Subcutaneous adipose tissue (tissue), 4 donors: Measurements from ENCODE around the gene FUBP3. TPM values are rescaled to one million over a fixed set of nuclear protein-coding genes. Genes with fewer than 3 reads are reported as not detected.

Experiments
- total RNA-seq, 4 donors: library from RNA; depleted of rRNA; stranded (reverse); fragments of >200 nt; gene quantifications; one replicate each; pipeline ENCODE4 v1.1.0, GENCODE V29; 2016
- TF ChIP-seq, protein P1 (sequence below): fragments of 450-650 bp; IDR thresholded peaks from one replicate; pipeline ENCODE4 v1.5.1; 2016; ENCODE audit warnings: low read depth, mild to moderate bottlenecking, control low read depth, antibody characterized with exemption, moderate library complexity

Gene FUBP3
- total RNA-seq, 4 donors from 2014 or later = 29.9 to 39.9 (median 37.9) TPM

DNA sequence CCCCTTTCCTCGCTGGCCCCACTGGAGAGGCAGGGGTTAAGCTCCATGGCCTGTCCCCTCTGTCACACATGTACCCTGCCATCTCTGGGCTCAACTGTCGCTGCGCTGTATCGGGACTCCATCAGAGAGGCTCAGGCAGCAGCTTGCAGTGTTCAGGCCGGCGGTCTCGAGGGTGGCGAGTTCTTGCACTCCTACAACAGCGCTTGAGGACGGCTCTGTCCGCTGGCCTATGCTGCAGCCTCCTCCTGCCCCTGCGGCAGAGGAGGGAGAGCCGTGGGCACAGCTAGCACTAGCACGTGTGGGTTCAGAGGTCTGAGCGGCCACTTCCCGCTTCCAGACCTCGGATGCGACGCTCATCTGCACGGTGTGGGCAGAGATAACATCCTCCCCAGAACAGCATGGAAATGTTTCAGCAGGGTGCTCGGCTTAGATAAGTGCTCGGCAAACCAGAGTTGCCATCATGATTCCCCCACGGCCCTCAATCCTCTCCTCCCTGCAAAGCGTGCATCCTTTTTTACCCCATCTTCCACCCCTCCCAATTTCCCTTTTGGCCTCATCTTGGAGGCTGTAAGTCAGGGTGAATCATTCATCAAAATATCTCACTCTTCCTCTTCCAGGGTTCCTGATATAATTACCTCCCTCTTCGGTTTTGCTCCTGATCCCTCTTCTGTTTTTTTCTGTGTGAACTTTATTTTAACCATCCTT, 41.9 kb upstream of the FUBP3 start:
- TF ChIP-seq, protein P1, sequence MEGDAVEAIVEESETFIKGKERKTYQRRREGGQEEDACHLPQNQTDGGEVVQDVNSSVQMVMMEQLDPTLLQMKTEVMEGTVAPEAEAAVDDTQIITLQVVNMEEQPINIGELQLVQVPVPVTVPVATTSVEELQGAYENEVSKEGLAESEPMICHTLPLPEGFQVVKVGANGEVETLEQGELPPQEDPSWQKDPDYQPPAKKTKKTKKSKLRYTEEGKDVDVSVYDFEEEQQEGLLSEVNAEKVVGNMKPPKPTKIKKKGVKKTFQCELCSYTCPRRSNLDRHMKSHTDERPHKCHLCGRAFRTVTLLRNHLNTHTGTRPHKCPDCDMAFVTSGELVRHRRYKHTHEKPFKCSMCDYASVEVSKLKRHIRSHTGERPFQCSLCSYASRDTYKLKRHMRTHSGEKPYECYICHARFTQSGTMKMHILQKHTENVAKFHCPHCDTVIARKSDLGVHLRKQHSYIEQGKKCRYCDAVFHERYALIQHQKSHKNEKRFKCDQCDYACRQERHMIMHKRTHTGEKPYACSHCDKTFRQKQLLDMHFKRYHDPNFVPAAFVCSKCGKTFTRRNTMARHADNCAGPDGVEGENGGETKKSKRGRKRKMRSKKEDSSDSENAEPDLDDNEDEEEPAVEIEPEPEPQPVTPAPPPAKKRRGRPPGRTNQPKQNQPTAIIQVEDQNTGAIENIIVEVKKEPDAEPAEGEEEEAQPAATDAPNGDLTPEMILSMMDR = no peak

DNA sequence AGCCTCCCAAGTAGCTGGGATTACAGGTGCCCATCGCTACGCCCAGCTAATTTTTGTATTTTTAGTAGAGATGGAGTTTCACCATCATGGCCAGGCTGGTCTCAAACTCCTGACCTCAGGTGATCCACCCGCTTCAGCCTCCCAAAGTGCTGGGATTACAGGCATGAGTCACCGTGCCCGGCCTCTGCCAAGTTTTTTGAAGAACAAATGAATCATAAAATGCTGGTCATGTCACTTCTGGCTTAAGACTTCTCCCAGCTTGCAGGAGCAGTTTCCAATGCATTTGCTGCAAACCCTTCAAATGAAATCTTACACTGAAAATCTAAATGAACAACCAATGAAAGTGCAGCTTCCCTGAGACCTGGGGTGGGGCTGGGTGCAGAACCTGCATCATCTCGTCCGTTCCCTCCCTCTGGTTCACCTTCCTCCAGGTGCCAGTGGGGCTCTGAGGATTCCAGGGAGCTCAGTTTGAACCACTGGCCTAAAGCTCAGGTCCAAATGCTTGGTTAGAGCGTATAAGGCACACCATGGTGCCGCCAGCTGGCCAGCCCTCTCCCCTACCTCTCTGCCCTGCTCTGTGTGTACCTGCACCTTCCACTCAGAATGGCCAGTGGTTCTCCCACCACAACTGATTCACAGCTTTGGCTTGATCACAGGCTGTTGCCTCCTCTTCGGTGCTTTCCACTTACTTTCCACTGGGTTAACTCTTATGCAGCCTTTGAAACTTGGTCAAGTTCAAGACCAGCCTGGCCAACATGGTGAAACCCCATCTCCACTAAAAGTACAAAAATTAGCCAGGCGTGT, 39.8 kb upstream of the FUBP3 start:
- TF ChIP-seq, protein P1 = no peak

DNA sequence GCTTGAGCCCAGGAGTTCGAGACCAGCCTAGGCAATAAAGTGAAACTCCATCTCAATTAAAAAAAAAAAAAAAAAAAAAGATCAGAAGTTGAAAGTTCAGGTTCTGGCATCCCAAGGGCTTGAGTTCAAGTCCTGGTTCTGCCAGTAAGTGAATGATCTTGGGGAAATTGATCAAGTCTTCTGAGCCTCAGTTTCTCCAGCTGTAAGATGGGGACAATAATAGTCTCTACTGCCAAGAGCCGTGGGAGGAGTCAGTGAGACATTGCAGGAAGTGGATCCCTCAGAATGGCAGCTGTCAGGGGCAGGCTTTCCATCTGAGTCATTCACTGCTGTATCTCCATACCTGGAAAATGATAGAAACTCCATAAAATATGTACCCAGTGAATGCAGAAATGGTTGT, 37.8 kb upstream of the FUBP3 start:
- TF ChIP-seq, protein P1 = no peak

DNA sequence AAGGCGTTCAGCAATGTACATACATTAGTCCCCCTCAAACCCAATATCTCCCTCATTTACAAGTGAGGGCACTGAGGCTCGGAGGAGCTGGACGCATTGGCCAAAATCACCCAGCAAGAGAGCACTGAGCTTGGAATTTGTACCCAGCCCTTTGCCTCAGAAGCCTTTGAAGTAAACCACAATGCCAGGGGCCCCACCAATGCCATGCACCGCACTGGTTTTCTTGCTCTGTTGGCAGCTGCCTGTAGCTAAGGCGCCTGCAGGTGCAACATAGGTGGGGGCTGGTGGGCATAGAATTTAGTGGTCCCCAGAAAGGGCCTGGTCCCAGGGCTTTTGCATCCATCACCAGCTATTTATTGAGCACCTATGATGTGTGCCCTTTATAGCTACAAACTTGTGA, 37.3 kb upstream of the FUBP3 start:
- TF ChIP-seq, protein P1 = no peak

DNA sequence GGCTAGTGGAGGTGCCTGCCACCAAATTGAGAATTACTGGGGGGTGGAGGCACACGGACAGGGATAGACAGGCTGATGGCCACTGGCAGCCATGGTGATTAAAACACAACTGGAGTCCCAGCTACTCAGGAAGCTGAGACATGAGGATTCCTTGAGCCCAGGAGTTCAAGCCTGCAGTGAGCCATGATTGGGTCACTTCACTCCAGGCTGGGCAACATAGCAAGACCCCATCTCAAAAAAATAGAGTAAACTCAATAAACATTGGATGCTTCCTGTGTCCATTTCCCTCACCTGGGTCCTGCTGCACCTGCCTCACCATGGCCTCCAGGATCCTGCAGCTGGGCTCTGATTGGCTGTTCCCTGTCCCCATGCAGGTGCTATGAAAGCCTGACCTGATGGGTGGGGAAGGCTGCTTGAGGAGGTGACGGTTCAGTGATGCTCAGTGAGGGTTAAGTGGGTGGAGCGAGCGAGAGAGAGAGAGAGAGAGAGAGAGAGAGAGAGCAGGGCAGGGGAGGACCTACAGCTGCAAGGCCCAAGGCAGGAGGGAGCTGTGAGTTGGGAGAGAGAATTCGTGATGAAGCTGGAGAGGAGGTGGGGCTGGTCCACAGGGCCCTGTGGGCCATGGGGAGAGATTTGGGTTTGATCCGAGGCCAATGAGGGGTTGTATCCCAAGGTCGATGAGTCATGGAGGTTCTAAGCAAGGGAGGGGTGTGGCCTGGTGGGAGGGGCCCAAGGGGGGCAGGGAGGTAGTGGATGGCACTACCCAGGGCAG, 36.7 kb upstream of the FUBP3 start:
- TF ChIP-seq, protein P1 = no peak

DNA sequence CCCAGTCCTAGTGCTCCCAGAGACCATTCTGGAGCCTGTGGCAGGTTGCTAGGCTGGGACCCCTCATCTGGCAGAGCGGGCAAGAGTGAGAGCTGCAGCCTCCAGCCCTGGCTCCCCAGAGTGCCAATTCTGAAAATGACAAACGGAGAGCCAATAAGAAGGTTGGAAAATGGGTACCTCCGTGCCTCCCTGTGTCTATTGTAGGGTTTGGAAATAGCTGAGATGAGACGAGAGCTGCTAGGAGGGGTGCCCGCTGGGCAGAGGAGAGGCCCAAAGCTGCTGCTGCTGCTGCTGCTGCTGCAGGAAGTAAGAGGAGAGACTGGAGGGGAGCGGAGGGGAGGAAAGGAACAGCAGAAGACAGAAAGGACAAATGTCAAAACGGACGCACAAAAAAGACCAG, 36.0 kb upstream of the FUBP3 start:
- TF ChIP-seq, protein P1 = no peak

DNA sequence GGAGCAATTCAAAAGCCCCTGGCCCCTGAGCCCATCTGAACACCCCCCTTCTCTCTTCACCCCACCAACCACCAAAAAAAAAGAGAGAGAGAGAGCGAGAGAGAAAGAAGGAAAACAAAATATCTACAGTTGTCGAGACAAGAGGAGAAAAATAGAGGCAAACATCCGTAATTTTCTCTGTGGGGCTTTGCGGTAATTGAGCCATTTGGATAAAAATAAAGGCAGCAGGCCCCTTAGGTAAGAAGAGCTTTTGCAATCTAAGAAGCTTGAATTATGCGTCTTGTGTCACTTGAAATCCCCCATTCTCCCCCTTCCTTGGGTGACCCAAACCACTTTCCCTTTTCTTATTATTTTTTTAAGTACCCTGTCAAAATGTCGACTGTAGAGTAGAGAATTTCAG, 35.5 kb upstream of the FUBP3 start:
- TF ChIP-seq, protein P1 = no peak
